HepG2 (cell line): ENCODE data around the gene STPG4. TPM values are rescaled to one million over a fixed set of nuclear protein-coding genes. Genes with fewer than 3 reads are reported as not detected.

Experiments
- ATAC-seq: fragments of 200-7000 bp; cut with Tn5 transposase; 3 replicates; pipeline ENCODE4 v1.9.1; 2020; ENCODE audit warnings: mild to moderate bottlenecking, moderate library complexity
- BruUV-seq: library from RNA; stranded (reverse); fragments of 400-500 nt; replicated peaks from 2 replicates; lab custom pipeline; 2021; lab: Mats Ljungman, UMichigan
- CTCF ChIA-PET: fragments of 300-600 bp; formaldehyde crosslinking; extraction: SDS; loops from one replicate; lab custom pipeline; 2021; ENCODE audit warnings: low total read pairs, inconsistent platforms, low intra/inter-chr PET ratio; lab: Yijun Ruan, JAX
- POLR2A ChIA-PET: fragments of 350-600 bp; sonication (Branson Sonifier 250); formaldehyde crosslinking; loops from one replicate; lab custom pipeline; 2020; ENCODE audit warnings: antibody characterized with exemption, inconsistent platforms; lab: Yijun Ruan, JAX
- DNase-seq: peaks from one replicate; pipeline ENCODE4 v3.0.0-alpha.2; 2015; ENCODE audit warnings: low spot score
- FAIRE-seq: peaks from 3 replicates; lab custom pipeline; 2011; peaks lifted over from hg19 to GRCh38; lab: Jason Lieb, UNC
- H2AFZ ChIP-seq: one replicate; pipeline ENCODE4 v1.6.1; 2011; ENCODE audit warnings: low read length, inconsistent platforms
- H3K27ac ChIP-seq: fragments of 300-600 bp; 3 replicates; pipeline ENCODE4 v1.8.0; 2011; ENCODE audit warnings: mixed run types, mild to moderate bottlenecking, mixed read lengths, low read length, inconsistent platforms; ENCODE audit not compliant: insufficient read depth; ENCODE audit errors: extremely low read length
- H3K27me3 ChIP-seq, 2 experiments: fragments of 200-600 bp in 1 of 2; 2 replicates in 1 of 2; 3 replicates in 1 of 2; pipeline versions ENCODE4 v1.6.0 to v1.8.0; 2011; ENCODE audit warnings: low read length in 2 of 2, mild to moderate bottlenecking in 2 of 2, moderate library complexity in 2 of 2, inconsistent platforms in 1 of 2; ENCODE audit not compliant: insufficient read depth in 2 of 2, control insufficient read depth in 1 of 2
- H3K36me3 ChIP-seq, 2 experiments: fragments of 200-600 bp in 1 of 2; replicated peaks in 1 of 2; 2 replicates in 1 of 2; 3 replicates in 1 of 2; pipeline versions ENCODE4 v1.5.1 to v1.8.0; 2011; ENCODE audit warnings: low read length in 2 of 2, inconsistent platforms in 1 of 2; ENCODE audit not compliant: insufficient read depth in 2 of 2, control insufficient read depth in 1 of 2
- H3K4me1 ChIP-seq: 2 replicates; pipeline ENCODE4 v1.5.1; 2012; ENCODE audit warnings: low read length, inconsistent platforms; ENCODE audit not compliant: insufficient read depth
- H3K4me2 ChIP-seq: 2 replicates; pipeline ENCODE4 v1.6.0; 2011; ENCODE audit warnings: low read depth, low read length, inconsistent platforms
- H3K4me3 ChIP-seq, 3 experiments: fragments of 200-600 bp in 1 of 3; sonication (generic), shearing (Covaris generic) in 1 of 3; replicated peaks in 1 of 3; 2 replicates each; pipeline ENCODE4 v1.5.1; 2011 to 2016; ENCODE audit warnings: low read length in 3 of 3, inconsistent platforms in 2 of 3, low read depth in 2 of 3, mild to moderate bottlenecking in 2 of 3, control low read depth in 1 of 3, mixed read lengths in 1 of 3; ENCODE audit not compliant: insufficient read depth in 1 of 3
- H3K79me2 ChIP-seq: one replicate; pipeline ENCODE4 v1.6.1; 2011; ENCODE audit warnings: low read length, inconsistent platforms; ENCODE audit not compliant: insufficient read depth
- H3K9ac ChIP-seq: 2 replicates; pipeline ENCODE4 v1.6.0; 2011; ENCODE audit warnings: mild to moderate bottlenecking, low read depth, low read length, inconsistent platforms; ENCODE audit not compliant: insufficient read depth
- H3K9me3 ChIP-seq: 2 replicates; pipeline ENCODE4 v1.5.1; 2012; ENCODE audit warnings: mild to moderate bottlenecking, low read length
- H4K20me1 ChIP-seq: 2 replicates; pipeline ENCODE4 v1.6.0; 2011; ENCODE audit warnings: inconsistent platforms, mild to moderate bottlenecking, low read length, moderate library complexity; ENCODE audit not compliant: insufficient read depth
- ARNT ChIP-seq: fragments of 450-650 bp; IDR thresholded peaks from 2 replicates; pipeline ENCODE4 v1.6.1; 2017
- NFKBIZ ChIP-seq: IDR thresholded peaks from 2 replicates; pipeline ENCODE4 v1.6.1; 2018; ENCODE audit warnings: missing genetic modification reagents, missing compliant biosample characterization
- POGZ ChIP-seq: sonication (generic); formaldehyde crosslinking; IDR thresholded peaks from 2 replicates; pipeline ENCODE4 v1.4.0; 2020; ENCODE audit warnings: mild to moderate bottlenecking, missing genetic modification reagents
- ZBTB3 ChIP-seq: sonication (generic); formaldehyde crosslinking; IDR thresholded peaks from 2 replicates; pipeline ENCODE4 v1.4.0; 2020; ENCODE audit warnings: low read depth, mild to moderate bottlenecking, moderate library complexity, missing genetic modification reagents, borderline replicate concordance
- ZBTB38 ChIP-seq: sonication (generic); formaldehyde crosslinking; IDR thresholded peaks from 2 replicates; pipeline ENCODE4 v1.5.1; 2020; ENCODE audit warnings: mild to moderate bottlenecking, missing genetic modification reagents
- ZFP36L1 ChIP-seq: sonication (generic); formaldehyde crosslinking; IDR thresholded peaks from 2 replicates; pipeline ENCODE4 v1.8.0; 2022; ENCODE audit warnings: mild to moderate bottlenecking, missing genetic modification reagents, moderate library complexity
- ZIK1 ChIP-seq: sonication (generic); formaldehyde crosslinking; IDR thresholded peaks from 2 replicates; pipeline ENCODE4 v1.5.0; 2020; ENCODE audit warnings: mild to moderate bottlenecking, low read depth, missing genetic modification reagents, borderline replicate concordance
- ZMYM2 ChIP-seq: sonication (generic); formaldehyde crosslinking; IDR thresholded peaks from 2 replicates; pipeline ENCODE4 v1.8.0; 2022; ENCODE audit warnings: mild to moderate bottlenecking, missing genetic modification reagents
- ZNF264 ChIP-seq: sonication (generic); formaldehyde crosslinking; IDR thresholded peaks from 2 replicates; pipeline ENCODE4 v1.4.0; 2020; ENCODE audit warnings: missing genetic modification reagents
- ZNF713 ChIP-seq: sonication (generic); formaldehyde crosslinking; IDR thresholded peaks from 2 replicates; pipeline ENCODE4 v1.4.0; 2020; ENCODE audit warnings: mild to moderate bottlenecking, missing genetic modification reagents
- ZNF75D ChIP-seq: sonication (generic); formaldehyde crosslinking; IDR thresholded peaks from 2 replicates; pipeline ENCODE4 v1.8.1; 2023; ENCODE audit warnings: missing genetic modification reagents, mild to moderate bottlenecking, borderline replicate concordance
- ZNF773 ChIP-seq: sonication (generic); formaldehyde crosslinking; IDR thresholded peaks from 2 replicates; pipeline ENCODE4 v1.4.0; 2020; ENCODE audit warnings: missing genetic modification reagents, borderline replicate concordance
- WGBS: methylation state at CpG from one replicate; pipeline ENCODE4 v1.1.6; 2017; ENCODE audit warnings: low lambda C conversion rate; 5-methylcytosine and 5-hydroxymethylcytosine counted together
- in situ Hi-C: cut with HindIII; loops from 2 replicates; pipeline ENCODE4 v1.10.0; 2017; ENCODE audit warnings: low pct_unique_long_range_greater_than_20kb; ENCODE audit not compliant: extremely low pct_ligation_motif_present
- intact Hi-C: fragments of 100-400 bp; cut with micrococcal nuclease; formaldehyde crosslinking; loops from one replicate; pipeline ENCODE4 v1.10.0; 2022; ENCODE audit not compliant: unreplicated experiment
- polyA plus RNA-seq, 8 experiments: library from polyadenylated mRNA; depleted of rRNA in 3 of 8; stranded (reverse) in 7 of 8; unstranded in 1 of 8; fragments of >200 nt; fragmentation: Illumina TruSeq in 4 of 8; extraction: Trizol in 4 of 8; gene quantifications; 2 replicates each; pipeline versions ENCODE4 v1.2.1 to v1.2.3, GENCODE V29; 2011 to 2016; ENCODE audit warnings: low read depth in 4 of 8, missing spikeins in 1 of 8, mixed read lengths in 1 of 8; ENCODE audit not compliant: insufficient read depth in 1 of 8
- total RNA-seq, 5 experiments: library from RNA; depleted of rRNA; stranded (reverse); fragments of >200 nt; fragmentation: Illumina TruSeq; extraction: Trizol; gene quantifications; 2 replicates each; pipeline ENCODE4 v1.2.3, GENCODE V29; 2016; ENCODE audit warnings: low read depth in 1 of 5
- TF ChIP-seq, protein P1 (sequence below): sonication (generic); formaldehyde crosslinking; IDR thresholded peaks from one replicate; pipeline ENCODE4 v1.5.1; 2020; ENCODE audit warnings: mild to moderate bottlenecking, missing genetic modification reagents; ENCODE audit errors: not compliant biosample characterization
- TF ChIP-seq, protein P2 (sequence below): sonication (generic); formaldehyde crosslinking; IDR thresholded peaks from 2 replicates; pipeline ENCODE4 v1.5.1; 2020; ENCODE audit warnings: missing genetic modification reagents, mild to moderate bottlenecking, borderline replicate concordance

Gene STPG4
- total and polyA plus RNA-seq, 2 of the 13 experiments (the other 11 are each of a cell fraction or from before 2014, with no cell fraction given) = 0.11 to 0.15 TPM

DNA sequence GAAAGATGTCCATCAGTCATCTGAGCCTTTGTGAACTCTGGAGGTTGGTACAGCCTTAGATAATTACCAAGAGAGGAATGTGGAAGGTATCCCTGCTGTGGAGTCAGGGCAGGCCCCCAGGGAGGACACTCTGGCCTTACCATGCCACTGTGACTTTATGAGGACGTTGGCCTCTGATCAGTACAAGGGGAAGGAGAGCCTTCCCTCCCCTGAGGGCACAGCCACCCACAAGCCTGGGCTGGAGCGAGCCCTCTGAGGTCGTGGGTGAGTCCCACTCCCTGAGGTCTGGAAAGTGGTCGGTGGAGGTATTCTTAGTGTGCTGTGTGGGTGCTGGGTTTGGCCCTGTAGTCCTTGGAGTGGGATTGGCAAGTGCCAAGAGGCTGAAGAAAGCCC lies 91.6 kb downstream of the STPG4 start:
- no peak overlapping the region for H3K27ac ChIP-seq
- H3K36me3 ChIP-seq = peaks cover 15 to 34% of the 10 kb centered on the region in 2 experiments
- ATAC-seq = no peak
- FAIRE-seq = no peak
- in situ Hi-C loops (no loop called here), intact Hi-C loops (no loop called here)
- no TSS peak for BruUV-seq
- no peak overlapping the region for H3K9ac ChIP-seq
- H4K20me1 ChIP-seq = no peaks in the 10 kb centered on the region
- CTCF ChIA-PET = no interaction called here
- H3K79me2 ChIP-seq = no peaks in the 10 kb centered on the region
- no peak overlapping the region for H3K4me2 ChIP-seq
- POLR2A ChIA-PET = no interaction called here
- no peaks in the 10 kb centered on the region for H3K27me3 ChIP-seq
- H3K9me3 ChIP-seq = no peaks in the 10 kb centered on the region
- peaks cover 49% of the 10 kb centered on the region for H3K4me1 ChIP-seq
- no peak overlapping the region for H2AFZ ChIP-seq
- DNase-seq = no peak
- 100% methylated on average over 2 of the region's 4 CpGs for WGBS
- H3K4me3 ChIP-seq = no peak overlapping the region
- TF ChIP-seq ZIK1 = no peak
- no peak for TF ChIP-seq NFKBIZ
- no peak for TF ChIP-seq ARNT
- TF ChIP-seq ZBTB38 (CRISPR knock-in tag) = no peak
- no peak for TF ChIP-seq ZNF264 (CRISPR knock-in tag)
- no peak for TF ChIP-seq ZMYM2
- TF ChIP-seq ZNF75D (CRISPR knock-in tag) = no peak
- TF ChIP-seq ZFP36L1 (CRISPR knock-in tag) = no peak
- TF ChIP-seq, protein P1, sequence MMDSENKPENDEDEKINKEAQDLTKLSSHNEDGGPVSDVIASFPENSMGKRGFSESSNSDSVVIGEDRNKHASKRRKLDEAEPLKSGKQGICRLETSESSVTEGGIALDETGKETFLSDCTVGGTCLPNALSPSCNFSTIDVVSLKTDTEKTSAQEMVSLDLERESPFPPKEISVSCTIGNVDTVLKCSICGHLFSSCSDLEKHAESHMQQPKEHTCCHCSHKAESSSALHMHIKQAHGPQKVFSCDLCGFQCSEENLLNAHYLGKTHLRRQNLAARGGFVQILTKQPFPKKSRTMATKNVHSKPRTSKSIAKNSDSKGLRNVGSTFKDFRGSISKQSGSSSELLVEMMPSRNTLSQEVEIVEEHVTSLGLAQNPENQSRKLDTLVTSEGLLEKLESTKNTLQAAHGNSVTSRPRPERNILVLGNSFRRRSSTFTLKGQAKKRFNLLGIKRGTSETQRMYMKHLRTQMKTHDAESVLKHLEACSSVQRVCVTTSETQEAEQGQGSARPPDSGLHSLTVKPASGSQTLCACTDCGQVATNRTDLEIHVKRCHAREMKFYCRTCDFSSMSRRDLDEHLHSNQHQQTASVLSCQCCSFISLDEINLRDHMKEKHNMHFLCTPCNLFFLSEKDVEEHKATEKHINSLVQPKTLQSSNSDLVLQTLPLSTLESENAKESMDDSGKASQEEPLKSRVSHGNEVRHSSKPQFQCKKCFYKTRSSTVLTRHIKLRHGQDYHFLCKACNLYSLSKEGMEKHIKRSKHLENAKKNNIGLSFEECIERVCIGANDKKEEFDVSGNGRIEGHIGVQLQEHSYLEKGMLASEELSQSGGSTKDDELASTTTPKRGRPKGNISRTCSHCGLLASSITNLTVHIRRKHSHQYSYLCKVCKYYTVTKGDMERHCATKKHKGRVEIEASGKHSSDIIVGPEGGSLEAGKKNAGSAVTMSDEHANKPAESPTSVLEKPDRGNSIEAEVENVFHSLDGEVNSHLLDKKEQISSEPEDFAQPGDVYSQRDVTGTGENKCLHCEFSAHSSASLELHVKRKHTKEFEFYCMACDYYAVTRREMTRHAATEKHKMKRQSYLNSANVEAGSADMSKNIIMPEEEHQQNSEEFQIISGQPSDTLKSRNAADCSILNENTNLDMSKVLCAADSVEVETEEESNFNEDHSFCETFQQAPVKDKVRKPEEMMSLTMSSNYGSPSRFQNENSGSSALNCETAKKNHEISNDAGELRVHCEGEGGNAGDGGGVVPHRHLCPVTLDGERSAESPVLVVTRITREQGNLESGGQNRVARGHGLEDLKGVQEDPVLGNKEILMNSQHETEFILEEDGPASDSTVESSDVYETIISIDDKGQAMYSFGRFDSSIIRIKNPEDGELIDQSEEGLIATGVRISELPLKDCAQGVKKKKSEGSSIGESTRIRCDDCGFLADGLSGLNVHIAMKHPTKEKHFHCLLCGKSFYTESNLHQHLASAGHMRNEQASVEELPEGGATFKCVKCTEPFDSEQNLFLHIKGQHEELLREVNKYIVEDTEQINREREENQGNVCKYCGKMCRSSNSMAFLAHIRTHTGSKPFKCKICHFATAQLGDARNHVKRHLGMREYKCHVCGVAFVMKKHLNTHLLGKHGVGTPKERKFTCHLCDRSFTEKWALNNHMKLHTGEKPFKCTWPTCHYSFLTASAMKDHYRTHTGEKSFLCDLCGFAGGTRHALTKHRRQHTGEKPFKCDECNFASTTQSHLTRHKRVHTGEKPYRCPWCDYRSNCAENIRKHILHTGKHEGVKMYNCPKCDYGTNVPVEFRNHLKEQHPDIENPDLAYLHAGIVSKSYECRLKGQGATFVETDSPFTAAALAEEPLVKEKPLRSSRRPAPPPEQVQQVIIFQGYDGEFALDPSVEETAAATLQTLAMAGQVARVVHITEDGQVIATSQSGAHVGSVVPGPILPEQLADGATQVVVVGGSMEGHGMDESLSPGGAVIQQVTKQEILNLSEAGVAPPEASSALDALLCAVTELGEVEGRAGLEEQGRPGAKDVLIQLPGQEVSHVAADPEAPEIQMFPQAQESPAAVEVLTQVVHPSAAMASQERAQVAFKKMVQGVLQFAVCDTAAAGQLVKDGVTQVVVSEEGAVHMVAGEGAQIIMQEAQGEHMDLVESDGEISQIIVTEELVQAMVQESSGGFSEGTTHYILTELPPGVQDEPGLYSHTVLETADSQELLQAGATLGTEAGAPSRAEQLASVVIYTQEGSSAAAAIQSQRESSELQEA (CRISPR knock-in tag) = no peak
- no peak for TF ChIP-seq ZNF713 (CRISPR knock-in tag)
- TF ChIP-seq ZNF773 (CRISPR knock-in tag) = no peak
- TF ChIP-seq, protein P2, sequence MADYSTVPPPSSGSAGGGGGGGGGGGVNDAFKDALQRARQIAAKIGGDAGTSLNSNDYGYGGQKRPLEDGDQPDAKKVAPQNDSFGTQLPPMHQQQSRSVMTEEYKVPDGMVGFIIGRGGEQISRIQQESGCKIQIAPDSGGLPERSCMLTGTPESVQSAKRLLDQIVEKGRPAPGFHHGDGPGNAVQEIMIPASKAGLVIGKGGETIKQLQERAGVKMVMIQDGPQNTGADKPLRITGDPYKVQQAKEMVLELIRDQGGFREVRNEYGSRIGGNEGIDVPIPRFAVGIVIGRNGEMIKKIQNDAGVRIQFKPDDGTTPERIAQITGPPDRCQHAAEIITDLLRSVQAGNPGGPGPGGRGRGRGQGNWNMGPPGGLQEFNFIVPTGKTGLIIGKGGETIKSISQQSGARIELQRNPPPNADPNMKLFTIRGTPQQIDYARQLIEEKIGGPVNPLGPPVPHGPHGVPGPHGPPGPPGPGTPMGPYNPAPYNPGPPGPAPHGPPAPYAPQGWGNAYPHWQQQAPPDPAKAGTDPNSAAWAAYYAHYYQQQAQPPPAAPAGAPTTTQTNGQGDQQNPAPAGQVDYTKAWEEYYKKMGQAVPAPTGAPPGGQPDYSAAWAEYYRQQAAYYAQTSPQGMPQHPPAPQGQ (CRISPR knock-in tag) = no peak
- TF ChIP-seq POGZ (CRISPR knock-in tag) = no peak
- no peak for TF ChIP-seq ZBTB3 (CRISPR knock-in tag)
